Measurements from ENCODE around the gene JAKMIP1. TPM values are rescaled to one million over a fixed set of nuclear protein-coding genes. Genes with fewer than 3 reads are reported as not detected.

The JAKMIP1 gene
- total and polyA plus RNA-seq, 2 experiments from 2014 or later = not detected

GRCh38 chr4:6023731-6024130, 176.6 kb downstream of the JAKMIP1 start:
- in situ Hi-C loops (cut with MboI) = no loop called here
- Histone ChIP-seq H3K4me1 (ENCODE audit: insufficient read depth) (no peaks in the 10 kb centered on the region), H3F3A (ENCODE audit: insufficient read depth) (no peaks in the 10 kb centered on the region), H3K4me2 (ENCODE audit: unreplicated experiment) (no peak overlapping the region), H3K36me3 (ENCODE audit: low read depth) (no peaks in the 10 kb centered on the region), H2AFZ (no peak overlapping the region), H3K27me3 (replicated peaks; ENCODE audit: insufficient read depth) (no peaks in the 10 kb centered on the region; the same call in 1 of the 2 replicates), H3K4me3 (no peak overlapping the region), H3K9ac (no peak overlapping the region), H4K20me1 (ENCODE audit: insufficient read depth) (no peaks in the 10 kb centered on the region), H3K9me2 (ENCODE audit: insufficient read depth) (no peaks in the 10 kb centered on the region), H3K79me2 (ENCODE audit: insufficient read depth) (no peaks in the 10 kb centered on the region), H3K9me3 (ENCODE audit: low read depth) (no peaks in the 10 kb centered on the region), H3K27ac (no peak overlapping the region)
- DNase-seq = no peak
- no peak for TF ChIP-seq EZH2 (IDR thresholded peaks at IDR 0.05; ENCODE audit: insufficient read depth, poor library complexity, severe bottlenecking)
- no peak for TF ChIP-seq EZH2phosphoT487 (IDR thresholded peaks at IDR 0.05; ENCODE audit: insufficient read depth, low read depth)
- WGBS, 2 experiments (ENCODE audit: low coverage in 1 of 2, low lambda C conversion rate in 2 of 2, missing lambda C conversion rate in 2 of 2) = 14 to 20% methylated on average over 10 of the region's 10 CpGs

GRCh38 chr4:6022607-6023288, 177.6 kb downstream of the JAKMIP1 start:
- no peaks in the 10 kb centered on the region; the same call in 1 of the 2 replicates for H3K27me3 ChIP-seq (replicated peaks; ENCODE audit: insufficient read depth)
- TF ChIP-seq EZH2 (IDR thresholded peaks at IDR 0.05; ENCODE audit: insufficient read depth, poor library complexity, severe bottlenecking) = no peak
- no peak for TF ChIP-seq EZH2phosphoT487 (IDR thresholded peaks at IDR 0.05; ENCODE audit: insufficient read depth, low read depth)
- DNase-seq = no peak
- no peak overlapping the region for H2AFZ ChIP-seq
- H3K27ac ChIP-seq = no peak overlapping the region
- in situ Hi-C loops (cut with MboI) = no loop called here
- no peaks in the 10 kb centered on the region for H3K79me2 ChIP-seq (ENCODE audit: insufficient read depth)
- H3K36me3 ChIP-seq (ENCODE audit: low read depth) = no peaks in the 10 kb centered on the region
- WGBS, 2 experiments (ENCODE audit: low coverage in 1 of 2, low lambda C conversion rate in 2 of 2, missing lambda C conversion rate in 2 of 2) = 63 to 67% methylated on average over 28 to 30 of the region's 30 CpGs
- no peaks in the 10 kb centered on the region for H3F3A ChIP-seq (ENCODE audit: insufficient read depth)
- H3K9me2 ChIP-seq (ENCODE audit: insufficient read depth) = no peaks in the 10 kb centered on the region
- no peaks in the 10 kb centered on the region for H4K20me1 ChIP-seq (ENCODE audit: insufficient read depth)
- H3K4me2 ChIP-seq (ENCODE audit: unreplicated experiment) = no peak overlapping the region
- no peak overlapping the region for H3K4me3 ChIP-seq
- H3K9ac ChIP-seq = no peak overlapping the region
- H3K9me3 ChIP-seq (ENCODE audit: low read depth) = no peaks in the 10 kb centered on the region
- no peaks in the 10 kb centered on the region for H3K4me1 ChIP-seq (ENCODE audit: insufficient read depth)

GRCh38 chr4:6021831-6022606, 178.3 kb downstream of the JAKMIP1 start:
- TF ChIP-seq EZH2 (IDR thresholded peaks at IDR 0.05; ENCODE audit: insufficient read depth, poor library complexity, severe bottlenecking) (no peak), EZH2phosphoT487 (IDR thresholded peaks at IDR 0.05; ENCODE audit: insufficient read depth, low read depth) (no peak)
- in situ Hi-C loops (cut with MboI) = no loop called here
- no peak overlapping the region for H3K4me3 ChIP-seq
- WGBS, 2 experiments (ENCODE audit: low coverage in 1 of 2, low lambda C conversion rate in 2 of 2, missing lambda C conversion rate in 2 of 2) = 49 to 55% methylated on average over 18 to 20 of the region's 20 CpGs
- no peaks in the 10 kb centered on the region for H3K9me2 ChIP-seq (ENCODE audit: insufficient read depth)
- no peaks in the 10 kb centered on the region for H3K9me3 ChIP-seq (ENCODE audit: low read depth)
- no peaks in the 10 kb centered on the region for H3K79me2 ChIP-seq (ENCODE audit: insufficient read depth)
- no peaks in the 10 kb centered on the region for H3F3A ChIP-seq (ENCODE audit: insufficient read depth)
- H3K27ac ChIP-seq = no peak overlapping the region
- no peak overlapping the region for H3K9ac ChIP-seq
- H2AFZ ChIP-seq = no peak overlapping the region
- no peaks in the 10 kb centered on the region for H3K36me3 ChIP-seq (ENCODE audit: low read depth)
- no peak for DNase-seq
- H4K20me1 ChIP-seq (ENCODE audit: insufficient read depth) = no peaks in the 10 kb centered on the region
- H3K27me3 ChIP-seq (replicated peaks; ENCODE audit: insufficient read depth) = no peaks in the 10 kb centered on the region; the same call in 1 of the 2 replicates
- H3K4me1 ChIP-seq (ENCODE audit: insufficient read depth) = no peaks in the 10 kb centered on the region
- H3K4me2 ChIP-seq (ENCODE audit: unreplicated experiment) = no peak overlapping the region

GRCh38 chr4:6020613-6021012, 179.7 kb downstream of the JAKMIP1 start:
- Histone ChIP-seq H3K4me3 (no peak overlapping the region), H3K27ac (no peak overlapping the region), H3K9ac (no peak overlapping the region), H3K4me1 (ENCODE audit: insufficient read depth) (no peaks in the 10 kb centered on the region), H3F3A (ENCODE audit: insufficient read depth) (no peaks in the 10 kb centered on the region), H3K9me3 (ENCODE audit: low read depth) (no peaks in the 10 kb centered on the region), H2AFZ (no peak overlapping the region), H3K79me2 (ENCODE audit: insufficient read depth) (no peaks in the 10 kb centered on the region), H3K4me2 (ENCODE audit: unreplicated experiment) (no peak overlapping the region), H3K27me3 (replicated peaks; ENCODE audit: insufficient read depth) (no peaks in the 10 kb centered on the region; the same call in 1 of the 2 replicates), H3K36me3 (ENCODE audit: low read depth) (no peaks in the 10 kb centered on the region), H4K20me1 (ENCODE audit: insufficient read depth) (no peaks in the 10 kb centered on the region), H3K9me2 (ENCODE audit: insufficient read depth) (no peaks in the 10 kb centered on the region)
- TF ChIP-seq EZH2phosphoT487 (IDR thresholded peaks at IDR 0.05; ENCODE audit: insufficient read depth, low read depth) (no peak), EZH2 (IDR thresholded peaks at IDR 0.05; ENCODE audit: insufficient read depth, poor library complexity, severe bottlenecking) (no peak)
- in situ Hi-C loops (cut with MboI) = no loop called here
- WGBS, 2 experiments (ENCODE audit: low coverage in 1 of 2, low lambda C conversion rate in 2 of 2, missing lambda C conversion rate in 2 of 2) = 55 to 56% methylated on average over 7 to 8 of the region's 8 CpGs
- DNase-seq = no peak

Data from GM23248 (cell line).